Fibroblast of skin of abdomen (primary cell): ENCODE data around the gene TIGD1.

Experiments used
- DNase-seq: peaks from one replicate; pipeline ENCODE4 v3.0.0-alpha.2; 2013

The TIGD1 gene

DNA sequence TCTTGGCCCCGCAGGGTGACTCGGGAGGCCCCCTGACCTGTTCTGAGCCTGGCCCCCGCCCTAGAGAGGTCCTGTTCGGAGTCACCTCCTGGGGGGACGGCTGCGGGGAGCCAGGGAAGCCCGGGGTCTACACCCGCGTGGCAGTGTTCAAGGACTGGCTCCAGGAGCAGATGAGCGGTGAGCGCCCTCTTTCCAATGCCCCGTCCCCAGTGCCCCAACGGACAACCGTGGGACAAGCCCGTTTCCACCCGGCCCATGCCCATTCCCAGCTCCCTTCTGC lies 27.0 kb downstream of the TIGD1 start:
- no peak for DNase-seq

DNA sequence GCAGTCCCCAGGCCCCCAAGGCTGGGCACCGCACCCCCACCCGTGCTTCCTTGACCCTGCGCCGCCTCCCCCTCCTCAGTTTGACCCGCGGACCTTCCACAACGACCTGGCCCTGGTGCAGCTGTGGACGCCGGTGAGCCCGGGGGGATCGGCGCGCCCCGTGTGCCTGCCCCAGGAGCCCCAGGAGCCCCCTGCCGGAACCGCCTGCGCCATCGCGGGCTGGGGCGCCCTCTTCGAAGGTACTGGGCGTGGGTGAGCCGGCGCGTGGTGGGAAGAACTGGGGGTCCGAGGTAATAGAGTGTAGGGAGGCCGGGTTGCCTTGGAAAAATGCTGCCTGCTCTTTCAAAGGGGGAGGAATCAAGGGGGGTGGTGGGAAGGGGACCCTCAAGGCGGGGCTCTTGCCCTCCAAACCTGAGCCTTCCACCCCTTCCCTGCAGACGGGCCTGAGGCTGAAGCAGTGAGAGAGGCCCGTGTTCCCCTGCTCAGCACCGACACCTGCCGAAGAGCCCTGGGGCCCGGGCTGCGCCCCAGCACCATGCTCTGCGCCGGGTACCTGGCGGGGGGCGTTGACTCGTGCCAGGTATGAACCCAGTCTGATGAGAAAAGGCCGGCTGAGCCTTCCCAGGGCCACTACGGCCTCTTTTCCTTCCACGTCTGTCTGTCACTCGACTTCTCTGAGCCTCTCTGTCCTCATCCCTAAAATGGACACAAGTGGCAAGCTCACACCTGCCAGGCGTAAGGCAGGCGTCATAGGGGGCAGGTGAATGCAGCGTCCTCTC lies 27.5 kb downstream of the TIGD1 start:
- DNase-seq = no peak

DNA sequence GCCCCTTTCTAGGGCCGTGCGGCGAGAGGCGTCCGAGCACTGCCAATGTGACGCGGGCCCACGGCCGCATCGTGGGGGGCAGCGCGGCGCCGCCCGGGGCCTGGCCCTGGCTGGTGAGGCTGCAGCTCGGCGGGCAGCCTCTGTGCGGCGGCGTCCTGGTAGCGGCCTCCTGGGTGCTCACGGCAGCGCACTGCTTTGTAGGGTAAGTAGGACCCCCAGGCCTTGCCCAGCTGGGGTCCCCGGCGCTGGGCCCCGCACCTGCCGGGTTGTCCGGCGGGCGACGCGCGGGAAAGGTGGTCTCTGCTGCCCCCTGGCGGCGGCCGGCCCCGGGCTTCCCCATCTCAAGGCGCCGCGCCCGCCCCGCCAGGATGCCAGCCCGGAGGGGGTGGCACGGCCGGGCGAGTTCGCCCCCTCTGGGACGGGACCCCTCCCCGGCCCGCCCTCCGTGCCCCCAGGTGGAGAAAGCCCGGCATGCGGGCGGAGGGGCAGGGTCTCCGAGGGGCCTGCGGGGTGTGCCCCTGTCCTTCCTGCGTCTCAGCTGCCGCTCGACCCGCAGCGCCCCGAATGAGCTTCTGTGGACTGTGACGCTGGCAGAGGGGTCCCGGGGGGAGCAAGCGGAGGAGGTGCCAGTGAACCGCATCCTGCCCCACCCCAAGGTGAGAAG lies 28.3 kb downstream of the TIGD1 start:
- DNase-seq = no peak

DNA sequence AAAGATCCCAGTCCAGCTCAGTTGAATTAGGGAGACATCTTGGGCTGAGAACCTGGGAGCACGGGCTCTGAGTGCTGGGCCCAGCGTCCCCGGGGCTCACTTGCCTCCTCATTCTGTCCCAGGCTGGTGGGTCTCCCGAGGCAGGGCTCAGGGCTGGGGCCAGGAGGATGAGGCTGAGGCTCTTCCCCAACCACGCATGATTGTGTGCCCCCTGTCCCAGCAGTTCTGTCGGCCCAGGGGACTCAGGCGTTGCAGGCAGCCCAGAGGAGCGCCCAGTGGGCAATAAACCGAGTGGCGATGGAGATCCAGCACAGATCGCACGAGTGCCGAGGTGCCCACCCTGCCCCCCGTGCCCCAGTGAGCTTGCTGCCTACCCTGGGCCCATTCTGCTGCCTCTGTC lies 29.3 kb downstream of the TIGD1 start:
- DNase-seq = no peak

DNA sequence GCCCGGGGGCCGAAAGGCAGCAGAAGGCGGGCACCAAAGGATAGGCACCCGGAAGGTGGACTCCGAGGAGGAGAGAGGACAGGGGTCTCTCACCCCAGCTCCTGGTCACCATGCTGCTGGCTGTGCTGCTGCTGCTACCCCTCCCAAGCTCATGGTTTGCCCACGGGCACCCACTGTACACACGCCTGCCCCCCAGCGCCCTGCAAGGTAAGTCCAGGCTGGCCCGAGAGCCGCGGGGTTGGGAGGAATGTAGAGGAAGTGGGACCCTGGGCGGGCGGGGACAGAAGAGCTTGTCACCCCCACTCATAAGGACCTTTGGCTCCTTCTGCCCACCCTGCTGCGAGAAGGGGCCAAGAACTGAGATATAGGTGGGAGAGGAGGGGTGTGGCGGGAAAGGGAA lies 29.9 kb downstream of the TIGD1 start:
- DNase-seq = no peak

DNA sequence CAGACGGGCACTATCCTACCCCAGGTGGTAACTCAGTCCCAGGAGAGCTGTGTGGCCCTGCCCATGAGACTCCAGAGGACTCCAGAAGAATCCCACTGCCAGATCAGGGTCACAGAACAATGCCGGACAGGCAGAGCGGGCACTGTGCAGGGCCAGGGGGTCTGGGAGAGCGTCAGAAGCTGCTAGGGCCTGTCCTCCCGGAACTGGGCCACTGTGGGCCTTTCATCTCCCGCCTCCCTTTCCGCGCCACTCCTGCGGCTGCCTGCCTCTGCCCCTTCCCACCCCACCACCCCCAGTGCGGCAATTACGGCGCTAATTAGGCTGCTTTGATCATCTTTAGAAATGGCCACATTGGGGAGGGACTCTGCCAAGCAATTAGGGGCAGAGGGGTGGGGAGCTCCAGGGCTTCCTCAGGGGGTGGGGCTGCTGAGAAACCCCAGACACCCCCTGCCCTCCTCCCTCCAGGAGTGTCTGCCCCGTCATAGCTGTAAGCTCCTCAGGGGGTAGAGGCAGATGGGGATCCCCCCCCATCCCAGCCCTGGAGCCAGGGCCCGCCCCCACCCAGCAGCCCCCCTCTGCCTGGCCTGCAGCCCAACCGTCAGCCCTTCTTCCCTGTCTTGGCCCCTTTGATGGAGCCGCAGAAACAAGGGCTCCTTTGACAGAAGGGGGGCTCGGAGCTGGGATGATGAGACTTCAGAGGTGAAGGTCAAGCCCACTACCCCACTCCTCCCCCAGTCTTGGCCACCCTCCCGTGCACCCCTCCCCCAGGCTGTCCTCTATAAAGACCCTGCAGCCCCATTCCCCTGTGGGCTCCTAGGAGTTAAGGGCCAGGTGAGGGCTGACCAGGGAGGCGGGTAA lies 30.5 kb downstream of the TIGD1 start, which contains the start of gene PRSS56:
Gene PRSS56 (plus strand): TSS at position 808 of the 858 bp plus-strand sequence. CDS start 211 bp downstream, outside the sequence.
- DNase-seq = no peak

DNA sequence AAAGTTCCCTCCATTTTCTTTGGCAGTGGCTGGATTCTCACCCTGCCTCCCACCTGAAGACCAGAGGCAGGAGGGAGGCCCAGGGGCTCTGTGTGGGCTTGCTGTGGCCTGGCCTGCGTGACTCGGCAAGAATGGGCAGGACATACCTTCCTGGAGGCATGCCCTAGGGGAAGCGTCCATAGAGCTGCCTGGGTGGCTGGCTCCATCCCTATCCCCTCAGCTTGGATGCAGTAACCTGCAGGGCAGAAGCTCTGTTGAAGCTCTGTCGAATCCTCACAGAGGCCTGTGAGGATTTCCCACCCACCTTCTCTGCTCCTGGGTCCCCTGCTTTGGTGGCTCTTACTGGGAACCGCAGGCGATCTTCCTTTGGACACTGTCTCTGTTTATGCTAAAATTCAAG lies 31.5 kb downstream of the TIGD1 start:
- DNase-seq = no peak

DNA sequence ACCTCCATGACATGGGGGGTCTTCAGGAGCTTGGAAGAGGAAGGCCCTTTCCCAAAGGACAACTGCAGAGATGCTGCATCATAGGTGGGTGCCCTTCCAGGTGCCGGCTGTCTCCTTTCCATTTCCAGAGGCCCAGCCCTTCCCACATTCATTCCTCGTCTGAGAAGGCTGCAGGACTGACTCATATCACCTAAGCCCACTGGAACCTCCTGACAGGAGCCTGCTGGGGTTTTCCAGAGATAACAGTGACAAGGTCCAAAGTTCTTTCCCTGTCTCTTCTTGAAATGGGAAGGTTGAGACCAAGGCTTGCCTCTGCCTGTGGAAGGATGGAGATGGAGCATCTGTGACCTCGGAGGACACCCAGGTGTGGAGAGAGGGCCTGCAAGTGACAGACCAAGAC lies 33.8 kb downstream of the TIGD1 start:
- no peak for DNase-seq

DNA sequence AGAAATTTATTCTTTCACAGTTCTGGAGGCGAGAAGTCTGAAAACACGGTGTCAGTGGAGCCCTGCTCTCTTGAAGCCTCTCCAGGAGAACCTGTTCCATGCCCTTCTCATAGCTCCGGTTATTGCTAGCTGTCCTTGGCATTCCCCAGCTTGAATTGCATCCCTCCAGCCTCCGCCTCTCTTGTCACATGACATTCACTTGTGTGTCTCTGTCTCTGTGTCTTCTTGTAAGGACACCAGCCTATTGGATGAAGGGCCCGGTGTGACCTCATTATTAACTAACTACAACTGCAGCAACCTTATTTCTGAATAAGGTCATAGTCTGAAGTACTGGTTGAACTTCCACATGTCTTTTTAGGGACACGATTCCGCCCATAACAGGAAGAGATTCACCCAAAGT lies 34.7 kb downstream of the TIGD1 start:
- no peak for DNase-seq

DNA sequence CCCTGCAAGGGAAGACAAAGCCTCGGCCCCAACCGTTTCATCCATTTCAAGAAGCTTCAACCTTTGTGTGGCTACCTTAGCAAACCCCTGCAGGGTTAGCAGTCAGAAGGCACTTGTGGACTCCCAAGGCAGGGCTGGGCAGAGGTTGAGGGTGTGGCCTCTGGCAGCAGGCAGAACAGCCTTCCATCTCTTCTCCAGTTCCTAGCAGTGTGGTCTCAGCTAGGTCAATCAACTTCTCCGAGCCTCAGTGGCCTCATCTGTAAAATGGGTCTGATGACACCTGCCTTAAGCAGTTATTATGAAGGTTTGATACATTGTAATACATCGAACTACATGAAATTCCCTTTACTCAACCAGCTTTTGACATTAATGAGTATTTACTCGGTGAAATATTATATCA lies 37.0 kb downstream of the TIGD1 start:
- DNase-seq = no peak

DNA sequence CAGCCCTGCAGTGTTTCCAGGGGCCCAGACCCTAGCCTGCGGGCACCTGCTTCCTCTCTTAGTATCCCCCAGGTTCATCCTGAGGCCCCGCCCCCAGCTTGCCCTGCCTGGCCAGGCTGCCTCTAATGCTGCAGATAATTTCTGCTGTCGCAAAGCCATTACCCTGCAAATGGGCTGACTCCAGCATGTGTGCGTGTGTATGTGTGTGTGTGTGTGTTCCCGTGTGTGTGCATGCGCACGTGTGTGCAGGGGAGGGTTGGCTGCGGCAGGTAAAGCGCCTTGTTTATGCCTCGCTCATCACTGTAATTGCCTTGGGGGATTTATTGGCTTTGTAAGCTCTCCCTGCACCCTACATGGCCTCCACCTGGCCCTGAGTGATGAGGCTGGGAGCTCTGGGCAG lies 37.8 kb downstream of the TIGD1 start:
- no peak for DNase-seq

DNA sequence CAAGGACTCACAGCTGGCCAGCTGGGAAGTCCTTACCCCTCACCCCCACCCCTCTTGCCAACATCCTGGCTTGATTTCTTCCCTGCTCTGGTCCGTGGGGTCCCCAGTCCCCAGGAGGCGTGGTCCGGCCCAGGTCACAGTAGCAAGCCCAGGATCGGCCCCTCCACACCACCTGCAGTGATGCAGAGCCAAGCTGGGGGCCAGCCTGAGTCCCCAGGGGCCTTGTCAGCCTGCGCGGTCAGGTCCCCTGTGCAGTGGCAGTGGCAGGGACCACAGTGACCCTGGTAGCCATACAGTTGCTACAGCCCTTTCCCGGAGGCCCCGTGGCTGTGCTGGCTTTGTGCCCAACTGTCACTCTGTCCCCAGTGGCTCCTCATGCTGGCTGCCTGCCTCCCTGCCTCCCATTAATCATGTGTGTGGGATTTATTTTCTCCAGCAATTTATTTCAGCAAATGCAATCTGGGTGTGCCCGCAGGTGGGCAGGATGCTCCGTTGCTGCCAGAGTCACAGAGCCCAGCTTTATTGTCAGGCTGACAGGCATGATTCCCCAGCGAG lies 38.9 kb downstream of the TIGD1 start:
- no peak for DNase-seq

DNA sequence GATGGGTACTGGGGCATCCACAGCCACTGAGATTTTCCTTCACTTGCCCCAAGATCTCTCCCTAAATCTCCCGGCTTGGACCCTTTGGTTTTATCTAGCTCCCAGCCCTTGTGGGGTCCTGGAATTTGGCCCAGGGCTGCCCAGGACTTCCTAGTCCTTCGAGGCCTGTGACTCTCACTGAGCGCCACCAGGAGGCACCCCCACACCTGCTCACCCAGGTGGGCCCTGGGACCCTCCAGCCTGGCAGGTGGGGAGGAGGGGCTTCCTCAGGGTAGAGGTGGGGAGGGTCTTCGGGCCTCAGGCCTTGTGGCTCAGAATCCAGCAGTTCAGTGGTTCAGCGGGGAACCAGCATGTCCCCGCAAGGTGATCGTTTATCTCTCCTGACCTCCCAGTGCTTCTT lies 42.1 kb downstream of the TIGD1 start:
- DNase-seq = no peak

DNA sequence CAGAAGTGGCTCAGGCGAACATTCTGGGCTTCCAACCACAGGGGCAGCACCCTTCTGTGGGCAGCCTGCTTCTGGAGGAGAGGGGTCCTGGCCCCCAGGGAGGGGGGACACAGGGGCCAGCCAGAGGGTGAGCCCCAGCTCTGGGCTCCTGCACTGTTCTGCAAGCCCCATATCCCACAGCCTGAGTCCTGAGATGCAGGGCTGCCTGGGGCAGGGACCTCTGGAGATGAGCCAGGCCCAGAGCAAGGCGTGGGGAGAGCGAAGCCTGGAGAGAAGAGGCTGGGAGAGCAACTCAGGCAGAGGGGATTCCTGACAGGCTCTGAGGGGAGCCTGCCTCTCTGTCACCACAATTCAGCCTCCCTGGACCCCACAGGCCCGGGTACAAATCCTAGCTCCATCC lies 43.6 kb downstream of the TIGD1 start:
- DNase-seq = no peak

DNA sequence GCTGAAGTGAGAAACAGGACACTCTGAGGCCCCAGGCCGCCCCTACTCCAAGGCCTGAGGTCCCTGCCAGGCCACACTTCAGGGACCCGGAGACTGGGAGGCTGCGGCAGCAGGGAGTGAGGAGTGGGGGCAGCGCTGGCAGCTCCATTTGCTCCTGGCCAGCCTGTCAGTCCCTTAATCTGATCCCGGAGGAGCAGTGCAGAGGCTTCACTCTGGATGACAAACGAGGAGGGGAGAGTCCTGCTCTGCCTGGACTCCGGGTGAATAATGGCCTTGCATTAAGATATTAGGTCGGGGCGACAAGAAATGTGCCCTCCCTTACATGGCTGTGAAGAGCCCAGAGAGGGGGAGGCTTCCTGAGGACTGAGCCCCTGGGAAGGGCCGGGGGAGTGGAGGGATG lies 44.5 kb downstream of the TIGD1 start:
- DNase-seq = no peak

DNA sequence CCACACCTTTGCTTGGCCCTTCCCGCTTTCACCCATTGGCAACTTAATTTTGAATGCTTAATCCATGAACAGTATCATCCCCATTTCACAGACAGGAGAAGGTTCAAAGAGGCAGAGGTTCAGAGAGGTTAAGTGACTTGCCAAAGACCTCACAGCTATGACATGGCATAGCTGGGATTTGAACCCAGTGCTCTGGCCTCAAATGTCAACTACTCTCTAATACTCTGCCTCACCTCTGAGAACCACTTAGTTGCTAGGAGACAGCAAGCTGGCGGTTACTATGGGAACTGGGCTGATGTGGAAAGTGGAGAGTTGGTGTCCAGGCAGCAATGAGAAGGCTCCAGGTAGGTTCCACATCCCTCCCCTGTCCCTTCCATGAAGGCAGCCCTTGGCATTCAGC lies 45.9 kb downstream of the TIGD1 start:
- no peak for DNase-seq

DNA sequence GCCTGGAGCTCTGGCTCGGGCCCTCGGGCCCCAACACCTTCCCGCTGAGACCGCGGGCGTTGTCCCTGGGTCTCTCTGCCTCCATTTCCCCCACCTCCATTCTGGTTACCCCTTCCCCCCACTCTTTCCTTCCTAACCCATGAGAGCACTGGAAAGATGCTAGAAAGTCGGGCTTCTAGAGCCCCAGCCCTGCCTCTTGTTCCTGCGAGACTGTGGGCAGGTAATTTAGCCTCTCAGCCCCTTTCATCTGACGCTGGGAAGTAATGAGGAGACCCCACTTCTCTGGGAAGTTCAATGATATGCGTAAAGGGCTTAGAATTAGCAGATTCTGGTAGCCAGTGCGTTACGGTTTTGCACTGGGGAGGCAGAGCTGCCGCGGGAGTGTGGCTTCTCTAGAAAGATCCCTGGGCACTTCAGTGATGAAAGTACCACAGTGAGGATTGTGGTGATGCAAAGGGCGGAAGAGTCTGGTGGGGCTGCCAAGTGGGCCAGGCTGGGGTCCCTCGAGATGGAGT lies 46.5 kb downstream of the TIGD1 start:
- DNase-seq = no peak

DNA sequence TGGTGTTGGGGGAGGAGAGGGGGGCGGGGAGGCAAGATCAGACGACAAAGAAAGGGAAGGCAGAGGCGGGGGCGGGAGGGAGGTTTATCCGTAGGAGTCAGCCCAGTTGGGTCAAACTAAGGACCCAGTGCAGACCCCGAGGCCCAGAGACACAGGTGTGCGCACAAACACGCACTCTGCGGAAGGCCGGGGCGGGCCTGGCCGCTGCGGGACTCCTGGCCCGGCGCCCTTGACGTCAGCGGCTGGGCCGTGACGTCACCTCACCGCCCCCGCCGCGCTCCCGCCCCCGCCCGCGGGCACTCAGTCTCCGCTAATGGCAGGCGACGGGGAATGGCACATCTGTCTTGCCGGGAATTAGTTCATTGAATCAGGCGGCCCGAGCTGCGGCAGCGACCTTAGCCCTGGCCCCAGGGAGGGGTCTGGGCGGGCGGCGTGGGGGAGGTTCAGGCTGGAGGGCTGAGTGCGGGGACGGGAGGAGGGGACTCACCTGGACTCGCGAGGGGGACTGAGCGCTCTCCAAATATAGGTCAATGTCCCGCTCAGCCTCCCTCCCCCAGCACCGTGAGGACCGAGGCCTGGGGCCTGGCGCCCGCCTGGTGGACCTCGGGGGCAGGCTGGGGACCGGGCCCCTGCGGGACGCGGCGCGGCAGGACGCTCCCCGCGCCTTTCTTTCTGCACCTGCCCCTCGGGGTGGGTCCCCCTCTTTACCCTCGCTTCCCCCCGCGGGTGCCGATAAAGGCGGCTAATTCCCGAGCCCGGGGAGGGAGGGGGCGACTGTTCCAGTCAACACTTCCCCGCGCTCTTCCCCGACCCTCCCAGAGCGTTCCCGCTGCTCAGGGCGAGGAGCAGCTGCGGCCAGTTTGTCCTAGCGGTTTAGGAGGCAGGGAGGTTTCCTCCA lies 47.2 kb downstream of the TIGD1 start:
- no peak for DNase-seq

DNA sequence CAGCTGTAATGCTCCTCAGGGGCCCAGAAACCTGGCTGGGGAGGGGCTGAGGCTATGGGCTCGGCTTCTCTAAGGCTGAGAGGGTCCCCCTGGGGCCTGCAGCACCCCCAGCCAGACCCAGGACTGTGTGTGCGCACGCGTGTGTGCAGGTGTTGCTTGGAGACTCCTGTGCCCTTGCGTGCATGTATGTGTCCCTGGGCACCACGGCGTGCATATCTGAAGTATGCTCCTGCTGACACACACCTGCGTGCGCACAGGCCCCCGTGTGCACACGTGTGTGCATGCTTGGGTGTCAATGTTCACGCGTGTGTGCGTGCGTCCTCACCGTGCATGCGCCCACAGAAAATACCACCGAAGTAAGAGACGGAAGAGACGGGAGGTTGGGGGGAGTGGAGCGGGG lies 47.8 kb downstream of the TIGD1 start:
- DNase-seq = no peak

DNA sequence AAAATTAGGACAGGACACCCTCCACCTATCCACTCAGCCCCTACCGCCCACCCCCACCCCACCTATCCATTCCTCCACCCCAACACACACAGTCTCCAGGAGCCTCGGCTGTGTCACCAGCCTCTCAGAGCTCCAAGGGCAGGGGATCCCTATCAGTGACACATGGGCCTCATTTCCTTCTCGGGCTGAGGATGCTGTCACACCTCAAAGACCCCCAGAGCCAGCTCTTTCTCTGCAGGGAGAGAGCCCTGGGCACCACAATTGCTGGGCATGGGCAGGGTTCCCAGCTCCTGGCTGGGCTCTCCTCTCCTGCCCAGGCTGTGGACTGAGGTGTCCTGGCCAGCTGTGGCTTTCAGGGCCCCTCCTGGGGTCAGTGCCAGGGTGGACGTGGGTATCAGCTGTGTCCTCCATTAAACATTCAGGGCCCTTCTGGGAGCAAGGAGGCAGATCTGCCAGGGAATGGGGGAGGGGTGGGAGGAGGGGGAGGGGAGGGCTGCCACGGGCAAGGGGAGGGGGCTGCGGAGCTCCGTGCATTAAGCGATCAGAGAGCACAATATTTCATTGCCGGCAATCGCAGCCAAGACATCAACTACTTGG lies 48.5 kb downstream of the TIGD1 start:
- DNase-seq = no peak

DNA sequence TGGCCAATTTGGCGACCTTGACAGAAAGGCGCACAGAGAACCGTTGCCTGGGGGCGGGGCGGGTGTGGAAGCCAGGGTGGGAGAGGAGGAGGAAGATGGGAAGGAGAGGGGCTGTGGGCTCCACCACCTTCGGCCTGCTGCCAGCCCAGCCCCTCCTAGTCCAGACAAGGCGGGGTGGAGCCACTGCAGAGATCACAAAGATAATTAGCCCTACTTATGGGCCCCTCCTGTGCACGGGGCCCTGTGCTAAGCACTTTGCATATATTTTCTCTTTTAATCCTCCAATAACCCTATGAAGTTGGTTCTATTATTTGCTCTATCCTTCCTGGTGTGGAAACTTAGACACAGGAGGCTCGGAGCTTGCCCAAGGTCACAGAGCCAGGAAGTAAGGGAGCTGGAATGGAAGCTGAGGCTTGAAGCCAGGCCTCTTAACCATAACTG lies 49.0 kb downstream of the TIGD1 start:
- no peak for DNase-seq

DNA sequence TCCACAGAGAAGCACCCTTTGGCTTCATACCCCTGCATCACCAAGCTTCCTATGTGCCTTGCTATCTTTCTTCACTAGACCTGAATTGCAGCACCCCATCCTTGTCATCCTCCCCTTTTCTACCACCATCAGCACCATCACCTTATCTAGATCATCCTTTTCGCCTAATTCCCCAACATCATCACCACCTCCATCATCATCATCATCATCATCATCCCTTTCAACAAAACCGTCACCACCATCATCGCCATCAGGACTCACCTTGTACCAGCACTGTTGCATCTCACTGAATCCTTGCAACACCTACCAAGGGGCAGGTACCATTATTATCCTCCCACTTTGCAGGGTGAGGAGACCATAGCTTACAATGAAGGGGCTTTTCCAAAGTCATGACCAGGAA lies 51.9 kb downstream of the TIGD1 start:
- DNase-seq = no peak
